Body of pancreas (tissue), 4 donors: ENCODE measurements around the gene HIC1. TPM values are rescaled to one million over a fixed set of nuclear protein-coding genes. Genes with fewer than 3 reads are reported as not detected.
A peak's percentile ranks its signal among the peaks of the same experiment; 100 is the strongest.

Source experiments
- ATAC-seq: fragments of 150-250 bp; one replicate; pipeline ENCODE4 v1.9.1; 2016
- DNase-seq, 4 donors: peaks; one replicate each; pipeline ENCODE4 v3.0.0-alpha.2; 2019
- H3K27ac ChIP-seq, 4 donors: fragments of 200-600 bp; sonication (generic); 1 replicate in 3 of 4; 2 replicates in 1 of 4; pipeline versions ENCODE4 v1.5.1 to v1.6.1; 2016 to 2019; ENCODE audit warnings: mild to moderate bottlenecking in 1 of 4, mixed read lengths in 1 of 4, moderate library complexity in 1 of 4
- H3K27me3 ChIP-seq, 2 donors: fragments of 200-600 bp; sonication (generic); one replicate each; pipeline ENCODE4 v1.6.0; 2016; ENCODE audit warnings: mild to moderate bottlenecking in 1 of 2
- H3K36me3 ChIP-seq, 2 donors: fragments of 200-600 bp; sonication (generic); replicated peaks in 1 of 2; 2 replicates each; pipeline ENCODE4 v1.5.1; 2016; ENCODE audit warnings: low read depth in 2 of 2; ENCODE audit not compliant: insufficient read depth in 1 of 2
- H3K4me1 ChIP-seq: fragments of 200-600 bp; sonication (generic); one replicate; pipeline ENCODE4 v1.6.0; 2016
- H3K4me3 ChIP-seq, 2 donors: fragments of 200-600 bp; sonication (generic); 1 replicate in 1 of 2; 2 replicates in 1 of 2; pipeline ENCODE4 v1.5.1; 2016 to 2019
- H3K9me3 ChIP-seq, 3 donors: fragments of 200-600 bp; sonication (generic); 1 replicate in 2 of 3; 2 replicates in 1 of 3; pipeline ENCODE4 v1.5.1; 2016
- POLR2A ChIP-seq, 3 donors: fragments of 450-650 bp; IDR thresholded peaks; one replicate each; pipeline ENCODE4 v1.6.1; 2016; ENCODE audit warnings: antibody characterized with exemption in 3 of 3, mild to moderate bottlenecking in 2 of 3
- WGBS, 2 donors: methylation state at CpG; one replicate each; pipeline ENCODE4 v1.1.5; 2017; 5-methylcytosine and 5-hydroxymethylcytosine counted together
- intact Hi-C: fragments of 100-400 bp; cut with DNase I; formaldehyde crosslinking; loops from one replicate; pipeline ENCODE4 v1.15.1; 2023
- total RNA-seq, 2 donors: library from RNA; depleted of rRNA; stranded (reverse); fragments of >200 nt; gene quantifications; one replicate each; pipeline ENCODE4 v1.1.0, GENCODE V29; 2016
- TF ChIP-seq, protein P1 (sequence below), 7 experiments: fragments of 450-650 bp in 4 of 7; fragments of 200-600 bp in 3 of 7; sonication (generic) in 3 of 7; IDR thresholded peaks; one replicate each; pipeline ENCODE4 v1.5.1; 2016 to 2019; ENCODE audit warnings: antibody characterized with exemption in 7 of 7

The HIC1 gene
- total RNA-seq, 2 donors from 2014 or later = 9.6 to 18.1 TPM

DNA sequence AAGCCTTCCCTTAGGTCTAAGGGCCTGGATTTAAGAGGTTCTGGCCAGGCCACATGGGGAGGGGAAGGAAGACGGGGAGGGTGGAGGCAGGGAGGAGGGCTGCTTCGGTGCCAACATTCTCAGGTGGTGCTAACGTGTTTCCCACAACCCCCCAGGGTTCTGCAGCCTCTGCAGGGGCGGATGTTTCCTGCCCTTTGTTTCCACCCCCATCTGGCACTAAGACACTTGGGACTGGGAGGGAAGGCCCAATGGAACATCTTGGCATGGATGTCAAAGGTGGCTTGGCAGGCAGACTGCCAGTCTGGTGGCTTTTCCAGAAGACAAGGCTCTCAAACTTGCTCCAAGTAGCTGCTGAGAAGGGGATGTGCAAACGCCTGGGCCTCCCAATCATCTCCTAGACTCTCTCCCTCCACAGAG, 12.7 kb downstream of the HIC1 start:
- H3K27me3 ChIP-seq = no peaks in the 10 kb centered on the region
- no peaks in the 10 kb centered on the region for H3K9me3 ChIP-seq
- 52 to 72% methylated on average over 5 of the region's 5 CpGs for WGBS, 2 donors
- no peak for TF ChIP-seq POLR2A (IDR thresholded peaks at IDR 0.05)
- TF ChIP-seq, protein P1, sequence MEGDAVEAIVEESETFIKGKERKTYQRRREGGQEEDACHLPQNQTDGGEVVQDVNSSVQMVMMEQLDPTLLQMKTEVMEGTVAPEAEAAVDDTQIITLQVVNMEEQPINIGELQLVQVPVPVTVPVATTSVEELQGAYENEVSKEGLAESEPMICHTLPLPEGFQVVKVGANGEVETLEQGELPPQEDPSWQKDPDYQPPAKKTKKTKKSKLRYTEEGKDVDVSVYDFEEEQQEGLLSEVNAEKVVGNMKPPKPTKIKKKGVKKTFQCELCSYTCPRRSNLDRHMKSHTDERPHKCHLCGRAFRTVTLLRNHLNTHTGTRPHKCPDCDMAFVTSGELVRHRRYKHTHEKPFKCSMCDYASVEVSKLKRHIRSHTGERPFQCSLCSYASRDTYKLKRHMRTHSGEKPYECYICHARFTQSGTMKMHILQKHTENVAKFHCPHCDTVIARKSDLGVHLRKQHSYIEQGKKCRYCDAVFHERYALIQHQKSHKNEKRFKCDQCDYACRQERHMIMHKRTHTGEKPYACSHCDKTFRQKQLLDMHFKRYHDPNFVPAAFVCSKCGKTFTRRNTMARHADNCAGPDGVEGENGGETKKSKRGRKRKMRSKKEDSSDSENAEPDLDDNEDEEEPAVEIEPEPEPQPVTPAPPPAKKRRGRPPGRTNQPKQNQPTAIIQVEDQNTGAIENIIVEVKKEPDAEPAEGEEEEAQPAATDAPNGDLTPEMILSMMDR (IDR thresholded peaks at IDR 0.05) = no peak
- ATAC-seq = no peak
- peaks cover 0 to 4% of the 10 kb centered on the region in 2 donors for H3K36me3 ChIP-seq
- intact Hi-C loops = no loop called here
- DNase-seq = no peak
- peak overlapping the region in 2 of 4 donors; percentile 40 to 47 for H3K27ac ChIP-seq
- H3K4me3 ChIP-seq = no peak overlapping the region
- H3K4me1 ChIP-seq = peaks cover 13% of the 10 kb centered on the region

DNA sequence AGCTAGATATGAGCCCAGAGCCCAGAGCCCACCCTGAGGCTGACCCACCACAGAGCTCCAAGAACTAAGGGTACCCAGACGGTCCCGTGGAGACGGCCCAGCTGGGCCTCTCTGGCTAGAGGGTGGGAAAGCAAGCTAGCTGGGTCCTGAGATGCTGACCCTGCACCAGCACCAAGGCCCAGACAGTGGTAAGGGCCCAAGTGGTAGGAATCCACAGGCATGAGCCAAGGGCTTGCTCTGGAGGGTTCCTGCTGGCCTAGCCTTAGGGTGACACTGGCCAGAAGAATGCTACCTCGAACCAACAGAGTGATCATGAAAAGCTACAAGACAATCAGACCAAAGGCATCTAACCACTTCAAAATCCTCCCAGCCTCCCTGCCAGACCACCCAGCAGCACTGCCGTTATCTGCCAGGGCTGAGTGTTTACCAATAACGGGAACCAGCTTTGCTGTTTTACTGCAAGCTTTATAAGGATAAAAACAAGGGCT, 13.2 kb downstream of the HIC1 start:
- Histone ChIP-seq H3K4me1 (peaks cover 13% of the 10 kb centered on the region), H3K4me3 (no peak overlapping the region), H3K27ac (peak overlapping the region in 2 of 4 donors; percentile 40 to 47), H3K36me3 (peaks cover 0 to 4% of the 10 kb centered on the region in 2 donors), H3K27me3 (no peaks in the 10 kb centered on the region), H3K9me3 (no peaks in the 10 kb centered on the region)
- ATAC-seq (no peak), DNase-seq (no peak)
- WGBS, 2 donors = 77 to 91% methylated on average over 4 to 6 of the region's 6 CpGs
- TF ChIP-seq, protein P1 (IDR thresholded peaks at IDR 0.05) = no peak
- TF ChIP-seq POLR2A (IDR thresholded peaks at IDR 0.05) = no peak
- intact Hi-C loops = no loop called here

DNA sequence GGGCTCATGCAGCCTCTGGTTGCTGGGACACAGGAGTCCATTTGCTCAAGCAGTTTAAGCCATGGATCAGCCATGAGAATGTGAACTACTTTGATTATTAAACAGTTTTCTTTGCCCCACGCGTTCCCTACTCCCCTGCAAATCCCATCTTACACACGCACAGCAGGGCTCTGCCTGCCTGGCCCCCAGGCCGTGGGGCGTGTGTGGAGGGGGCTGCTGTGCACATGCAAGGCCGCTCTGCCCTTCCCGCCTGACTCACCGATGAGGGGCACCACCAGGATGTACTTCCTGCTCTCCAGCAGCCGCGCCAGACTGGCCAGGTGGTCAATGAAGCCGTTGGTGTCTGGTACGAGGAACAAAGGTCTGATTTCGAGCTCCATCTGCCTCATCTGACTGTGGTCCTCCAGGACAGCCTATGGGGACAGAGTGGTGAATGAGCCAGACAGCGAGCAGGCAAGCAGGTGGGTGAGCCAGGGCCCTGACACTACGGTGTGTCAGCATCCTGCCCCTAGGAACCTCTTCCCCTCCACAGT, 13.7 kb downstream of the HIC1 start:
- 69 to 76% methylated on average over 10 to 15 of the region's 15 CpGs for WGBS, 2 donors
- H3K4me1 ChIP-seq = peaks cover 13% of the 10 kb centered on the region
- peak overlapping the region in 3 of 4 donors; percentile 10 to 47 (median 40) for H3K27ac ChIP-seq
- no peaks in the 10 kb centered on the region for H3K27me3 ChIP-seq
- TF ChIP-seq, protein P1 (IDR thresholded peaks at IDR 0.05) = no peak
- no peak for TF ChIP-seq POLR2A (IDR thresholded peaks at IDR 0.05)
- no peak overlapping the region for H3K4me3 ChIP-seq
- ATAC-seq = no peak
- H3K9me3 ChIP-seq = no peaks in the 10 kb centered on the region
- no peak for DNase-seq
- H3K36me3 ChIP-seq = peaks cover 0 to 4% of the 10 kb centered on the region in 2 donors
- intact Hi-C loops = no loop called here

DNA sequence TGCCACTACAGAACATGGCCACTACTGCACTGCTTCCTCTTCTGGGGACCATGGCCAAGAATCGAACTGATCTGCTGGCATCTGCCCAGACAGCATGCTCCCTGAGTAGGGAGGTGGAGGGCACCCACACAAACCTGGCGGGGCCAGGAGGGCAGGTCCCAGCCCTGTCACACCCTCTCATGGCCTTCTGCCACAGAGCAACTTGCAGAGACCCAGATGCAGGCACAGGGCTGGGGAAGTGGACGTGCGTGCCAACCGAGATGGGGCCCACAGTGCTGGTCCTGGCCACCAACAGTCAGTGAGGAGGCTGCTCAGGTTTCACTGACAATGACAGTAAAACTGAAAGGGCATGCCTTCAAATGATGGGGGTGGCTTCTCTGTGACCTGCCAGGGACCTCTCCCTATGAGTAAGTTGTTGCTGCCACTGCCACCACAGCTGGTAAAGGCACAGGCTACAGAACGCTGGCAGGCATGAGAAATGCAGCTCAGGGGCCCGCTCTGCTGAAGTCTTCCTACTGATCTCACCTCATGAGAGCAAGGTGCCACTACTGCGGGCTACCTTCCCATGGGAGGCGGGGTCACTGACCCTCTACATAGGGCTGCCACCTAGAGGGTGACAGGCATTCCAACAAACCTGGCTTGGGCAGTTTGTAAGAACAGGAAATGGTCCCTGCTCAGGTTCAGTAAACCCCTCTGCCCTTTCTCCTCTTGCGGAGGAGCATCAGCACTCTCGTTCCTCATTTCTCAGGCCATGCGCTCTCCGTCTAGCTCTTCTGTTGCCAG, 15.5 kb downstream of the HIC1 start:
- peak; percentile 22 for ATAC-seq
- Histone ChIP-seq H3K27me3 (no peaks in the 10 kb centered on the region), H3K36me3 (no peaks in the 10 kb centered on the region), H3K27ac (peak overlapping the region in 2 of 4 donors; percentile 42 to 55), H3K9me3 (no peaks in the 10 kb centered on the region), H3K4me1 (peaks cover 13% of the 10 kb centered on the region), H3K4me3 (no peak overlapping the region)
- intact Hi-C loops = no loop called here
- DNase-seq = peak in 3 of 4 donors; percentile 47 to 71 (median 57)
- TF ChIP-seq, protein P1 (IDR thresholded peaks at IDR 0.05) = no peak
- TF ChIP-seq POLR2A (IDR thresholded peaks at IDR 0.05) = no peak
- 76 to 81% methylated on average over 9 to 13 of the region's 13 CpGs for WGBS, 2 donors
